ENCODE measurements around the gene MT3.

The MT3 gene

GRCh38 chr16:56589141-56590039, at the start of gene MT3:
TSS of gene MT3 (plus strand) at chr16:56589528. CDS start at chr16:56589591, 63 bp downstream.
- TF ChIP-seq CTCF (IDR thresholded peaks at IDR 0.05): no peak

- no peak for TF ChIP-seq CTCF (IDR thresholded peaks at IDR 0.05)
Measured at GRCh38 chr16:56539656-56540055, 49.7 kb upstream of the MT3 start.

GRCh38 chr16:56542039-56542438, 47.3 kb upstream of the MT3 start:
- no peak for TF ChIP-seq CTCF (IDR thresholded peaks at IDR 0.05)

GRCh38 chr16:56547120-56547948, 42.0 kb upstream of the MT3 start:
- TF ChIP-seq CTCF (IDR thresholded peaks at IDR 0.05): no peak

- no peak for TF ChIP-seq CTCF (IDR thresholded peaks at IDR 0.05)
Measured at GRCh38 chr16:56547949-56548567, 41.3 kb upstream of the MT3 start.

- no peak for TF ChIP-seq CTCF (IDR thresholded peaks at IDR 0.05)
Measured at GRCh38 chr16:56549161-56549560, 40.2 kb upstream of the MT3 start.

GRCh38 chr16:56549744-56550385, 39.5 kb upstream of the MT3 start:
- TF ChIP-seq CTCF (IDR thresholded peaks at IDR 0.05): no peak
